ENCODE measurements around the gene C12orf75.

The C12orf75 gene

GRCh38 chr12:105335856-105336255 is 5.4 kb downstream of the C12orf75 start:
- TF ChIP-seq ZBTB21 (tag by site-specific recombination; IDR thresholded peaks at IDR 0.05): no peak
- no peak for TF ChIP-seq ZNF248 (tag by site-specific recombination; IDR thresholded peaks at IDR 0.05)
- peak; percentile 29; the same call in 1 of the 2 replicates for TF ChIP-seq ZNF585B (tag by site-specific recombination; IDR thresholded peaks at IDR 0.05)
- no peak for TF ChIP-seq ZNF157 (tag by site-specific recombination; IDR thresholded peaks at IDR 0.05)
- TF ChIP-seq OSR2 (tag by site-specific recombination; IDR thresholded peaks at IDR 0.05): no peak
- TF ChIP-seq ZSCAN16 (tag by site-specific recombination; IDR thresholded peaks at IDR 0.05): no peak
- TF ChIP-seq ZEB2 (tag by site-specific recombination; IDR thresholded peaks at IDR 0.05): no peak
- TF ChIP-seq, protein P1, sequence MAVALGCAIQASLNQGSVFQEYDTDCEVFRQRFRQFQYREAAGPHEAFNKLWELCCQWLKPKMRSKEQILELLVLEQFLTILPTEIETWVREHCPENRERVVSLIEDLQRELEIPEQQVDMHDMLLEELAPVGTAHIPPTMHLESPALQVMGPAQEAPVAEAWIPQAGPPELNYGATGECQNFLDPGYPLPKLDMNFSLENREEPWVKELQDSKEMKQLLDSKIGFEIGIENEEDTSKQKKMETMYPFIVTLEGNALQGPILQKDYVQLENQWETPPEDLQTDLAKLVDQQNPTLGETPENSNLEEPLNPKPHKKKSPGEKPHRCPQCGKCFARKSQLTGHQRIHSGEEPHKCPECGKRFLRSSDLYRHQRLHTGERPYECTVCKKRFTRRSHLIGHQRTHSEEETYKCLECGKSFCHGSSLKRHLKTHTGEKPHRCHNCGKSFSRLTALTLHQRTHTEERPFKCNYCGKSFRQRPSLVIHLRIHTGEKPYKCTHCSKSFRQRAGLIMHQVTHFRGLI (tag by site-specific recombination; IDR thresholded peaks at IDR 0.05): no peak
- no peak for TF ChIP-seq ZNF366 (tag by site-specific recombination; conservative IDR thresholded peaks at IDR 0.05)
- peaks cover 25% of the 10 kb centered on the region for H3K4me1 ChIP-seq (ENCODE audit: control insufficient read depth, insufficient read depth, low read length)
- peaks cover 0 to 5% of the 10 kb centered on the region in 2 experiments; a peak in 1 of 3 replicates for H3K36me3 ChIP-seq (ENCODE audit: control insufficient read depth in 2 of 2, insufficient read depth in 1 of 2, low read length in 2 of 2)
- no peak overlapping the region for H3K4me3 ChIP-seq (ENCODE audit: low read depth, low read length)
- ChIA-PET POLR2A (no interaction called here), CTCF (interaction anchor here (0.7 kb wide), 1 partner anchor 43 kb away, joined by 3 read pairs; no protein-coding TSS in a partner anchor)
- H3K27ac ChIP-seq (ENCODE audit: extremely low read depth, low read depth, low read length): no peak overlapping the region
- H3K9me3 ChIP-seq (ENCODE audit: control insufficient read depth, insufficient read depth, low read depth, low read length): no peaks in the 10 kb centered on the region; the same call in 1 of the 2 replicates

DNA sequence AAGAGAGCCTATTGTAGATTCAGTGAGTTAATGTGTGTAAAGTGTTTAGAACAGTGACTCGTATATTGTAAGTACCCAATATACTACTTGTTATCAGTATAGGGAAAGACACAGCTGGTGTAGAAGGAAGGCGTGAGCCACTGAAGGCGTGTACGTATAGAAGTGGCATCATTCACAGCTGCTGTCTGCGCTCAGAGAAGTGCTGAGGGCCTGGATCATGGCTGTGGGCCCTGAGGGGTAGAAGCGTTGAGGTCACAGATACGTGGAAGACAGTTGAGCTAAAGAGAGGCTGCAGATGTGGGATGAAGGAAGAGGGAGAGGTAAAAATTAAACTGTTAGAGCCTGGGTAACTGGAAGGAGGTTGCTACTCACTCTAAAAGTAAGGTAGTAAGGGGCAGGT is 5.9 kb downstream of the C12orf75 start:
- Histone ChIP-seq H3K36me3 (ENCODE audit: control insufficient read depth in 2 of 2, insufficient read depth in 1 of 2, low read length in 2 of 2) (peaks cover 0 to 5% of the 10 kb centered on the region in 2 experiments; a peak in 1 of 3 replicates), H3K4me3 (ENCODE audit: low read depth, low read length) (no peak overlapping the region), H3K9me3 (ENCODE audit: control insufficient read depth, insufficient read depth, low read depth, low read length) (no peaks in the 10 kb centered on the region; the same call in 1 of the 2 replicates), H3K4me1 (ENCODE audit: control insufficient read depth, insufficient read depth, low read length) (peaks cover 25% of the 10 kb centered on the region), H3K27ac (ENCODE audit: extremely low read depth, low read depth, low read length) (no peak overlapping the region)
- POLR2A ChIA-PET: no interaction called here
- CTCF ChIA-PET: no interaction called here
- TF ChIP-seq KLF10 (tag by site-specific recombination; IDR thresholded peaks at IDR 0.05) (0 out of 2 replicates have a peak, but pooled peaks have one; percentile 37), PBX3 (CRISPR knock-in tag; IDR thresholded peaks at IDR 0.05) (no peak)

DNA sequence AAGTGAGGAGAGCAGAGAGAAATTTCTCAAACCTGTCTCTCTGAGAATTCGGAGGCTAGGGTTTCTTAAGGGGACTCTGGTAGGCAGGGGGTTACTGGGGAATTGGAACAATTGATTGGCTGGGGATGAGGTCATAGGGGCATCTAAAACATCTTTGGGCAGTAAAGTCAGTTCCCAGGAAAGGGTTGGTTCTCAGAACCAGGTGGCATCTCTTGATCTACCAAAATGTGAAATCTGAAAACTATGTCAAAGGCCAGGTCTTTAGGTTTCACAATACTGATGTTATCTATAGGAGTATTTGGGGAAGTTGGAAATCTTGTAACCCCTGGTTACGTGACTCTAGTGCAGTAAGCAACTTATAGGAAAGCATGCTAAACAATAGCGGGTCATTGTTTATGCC is 6.9 kb downstream of the C12orf75 start:
- Histone ChIP-seq H3K4me1 (ENCODE audit: control insufficient read depth, insufficient read depth, low read length) (peaks cover 22% of the 10 kb centered on the region), H3K4me3 (ENCODE audit: low read depth, low read length) (no peak overlapping the region), H3K36me3 (ENCODE audit: control insufficient read depth in 2 of 2, insufficient read depth in 1 of 2, low read length in 2 of 2) (peaks cover 0 to 5% of the 10 kb centered on the region in 2 experiments; a peak in 1 of 3 replicates), H3K9me3 (ENCODE audit: control insufficient read depth, insufficient read depth, low read depth, low read length) (no peaks in the 10 kb centered on the region; the same call in 1 of the 2 replicates), H3K27ac (ENCODE audit: extremely low read depth, low read depth, low read length) (no peak overlapping the region)
- ChIA-PET CTCF (no interaction called here), POLR2A (no interaction called here)
- TF ChIP-seq ZNF140 (tag by site-specific recombination; IDR thresholded peaks at IDR 0.05) (no peak), GLIS2 (tag by site-specific recombination; IDR thresholded peaks at IDR 0.05) (no peak), ZNF48 (tag by site-specific recombination; IDR thresholded peaks at IDR 0.05) (no peak), ZNF707 (tag by site-specific recombination; IDR thresholded peaks at IDR 0.05) (no peak), ZNF202 (tag by site-specific recombination; IDR thresholded peaks at IDR 0.05; ENCODE audit: borderline replicate concordance) (no peak), ZNF830 (tag by site-specific recombination; IDR thresholded peaks at IDR 0.05; ENCODE audit: low read depth) (no peak), ZNF624 (tag by site-specific recombination; IDR thresholded peaks at IDR 0.05) (no peak), ZNF677 (tag by site-specific recombination; IDR thresholded peaks at IDR 0.05) (no peak), ZNF488 (tag by site-specific recombination; IDR thresholded peaks at IDR 0.05) (no peak), ZNF366 (tag by site-specific recombination; conservative IDR thresholded peaks at IDR 0.05) (no peak), ZNF341 (tag by site-specific recombination; IDR thresholded peaks at IDR 0.05; ENCODE audit: low read depth) (no peak), ZFP41 (tag by site-specific recombination; IDR thresholded peaks at IDR 0.05; ENCODE audit: borderline replicate concordance) (no peak), HOXD13 (CRISPR knock-in tag; IDR thresholded peaks at IDR 0.05; ENCODE audit: borderline replicate concordance) (no peak), ZBTB17 (tag by site-specific recombination; IDR thresholded peaks at IDR 0.05) (no peak), ZNF596 (tag by site-specific recombination; IDR thresholded peaks at IDR 0.05) (no peak), ZNF501 (tag by site-specific recombination; IDR thresholded peaks at IDR 0.05) (no peak)
